ENCODE measurements around the gene KRTAP10-10.

GRCh38 chr21:44639331-44639655, 2.1 kb downstream of the KRTAP10-10 start:
- TF ChIP-seq CTCF (IDR thresholded peaks at IDR 0.05) (no peak), POLR2A (IDR thresholded peaks at IDR 0.05) (no peak), EP300 (IDR thresholded peaks at IDR 0.05) (no peak)

All from sigmoid colon (tissue), 4 donors.